ENCODE measurements around the gene COX7B2.
A peak's percentile ranks its signal among the peaks of the same experiment; 100 is the strongest.

COX7B2 gene

GRCh38 chr4:46909078-46909477 lies at the start of gene COX7B2:
Gene COX7B2, minus strand, starts transcription at chr4:46909245. Its CDS starts 174,053 bp downstream, at chr4:46735192.
- no peak for DNase-seq

- DNase-seq, result no peak
Observed at GRCh38 chr4:46956451-46956850, 47.4 kb upstream of the COX7B2 start.

- DNase-seq, result no peak
Observed at GRCh38 chr4:46955601-46956000, 46.6 kb upstream of the COX7B2 start.

GRCh38 chr4:46954643-46955042 lies 45.6 kb upstream of the COX7B2 start:
- DNase-seq, result peak; percentile 1 to 57

GRCh38 chr4:46953564-46953963 lies 44.5 kb upstream of the COX7B2 start:
- no peak for DNase-seq

GRCh38 chr4:46952451-46952850 lies 43.4 kb upstream of the COX7B2 start:
- DNase-seq, result no peak

- no peak for DNase-seq
Observed at GRCh38 chr4:46950826-46951225, 41.8 kb upstream of the COX7B2 start.

- DNase-seq, result no peak
Observed at GRCh38 chr4:46949822-46950221, 40.8 kb upstream of the COX7B2 start.

GRCh38 chr4:46947541-46947940 lies 38.5 kb upstream of the COX7B2 start:
- DNase-seq, result no peak

GRCh38 chr4:46946919-46947536 lies 38.0 kb upstream of the COX7B2 start:
- DNase-seq, result no peak

GRCh38 chr4:46945062-46945461 lies 36.0 kb upstream of the COX7B2 start:
- DNase-seq, result no peak

- DNase-seq, result no peak
Observed at GRCh38 chr4:46944345-46944744, 35.3 kb upstream of the COX7B2 start.

GRCh38 chr4:46937493-46937892 lies 28.4 kb upstream of the COX7B2 start:
- DNase-seq, result peak in 1 of 2 experiments; percentile 18

GRCh38 chr4:46934726-46935125 lies 25.7 kb upstream of the COX7B2 start:
- no peak for DNase-seq

- DNase-seq, result no peak
Observed at GRCh38 chr4:46933686-46934085, 24.6 kb upstream of the COX7B2 start.

GRCh38 chr4:46931981-46932380 lies 22.9 kb upstream of the COX7B2 start:
- DNase-seq, result peak; percentile 21 to 64

- no peak for DNase-seq
Observed at GRCh38 chr4:46930891-46931290, 21.8 kb upstream of the COX7B2 start.

GRCh38 chr4:46927201-46927600 lies 18.2 kb upstream of the COX7B2 start:
- DNase-seq, result no peak

- DNase-seq, result no peak
Observed at GRCh38 chr4:46924789-46925529, 15.9 kb upstream of the COX7B2 start.

- DNase-seq, result no peak
Observed at GRCh38 chr4:46922205-46922604, 13.2 kb upstream of the COX7B2 start.

- no peak for DNase-seq
Observed at GRCh38 chr4:46908148-46908547, 897 bp downstream of the COX7B2 start.

- no peak for DNase-seq
Observed at GRCh38 chr4:46900082-46900481, 9.0 kb downstream of the COX7B2 start.

GRCh38 chr4:46894826-46895225 lies 14.2 kb downstream of the COX7B2 start:
- peak; percentile 6 to 15 for DNase-seq

- DNase-seq, result no peak
Observed at GRCh38 chr4:46890056-46890455, 19.0 kb downstream of the COX7B2 start.

- no peak for DNase-seq
Observed at GRCh38 chr4:46889410-46889809, 19.6 kb downstream of the COX7B2 start.

Data from NCI-H524 (cell line).